HG03521 (cell line): ENCODE results near the gene SLC26A8.
"Not testable (repeated sequence)": the region's sequence is repeated elsewhere in the genome, so short reads cannot be mapped to it uniquely, and the experiment has no call there.

Experiments
- ATAC-seq: cut with Tn5 transposase; IDR thresholded peaks from one replicate; pipeline ENCODE4 v1.9.1; 2021; ENCODE audit warnings: mild to moderate bottlenecking, moderate library complexity; ENCODE audit not compliant: unreplicated experiment

Gene SLC26A8

GRCh38 chr6:36018339-36018738 lies 6.1 kb downstream of the SLC26A8 start:
- ATAC-seq = no peak

GRCh38 chr6:36015666-36016065 lies 8.8 kb downstream of the SLC26A8 start:
- no peak for ATAC-seq

GRCh38 chr6:36000451-36000850 lies 24.0 kb downstream of the SLC26A8 start:
- ATAC-seq = no peak

GRCh38 chr6:35993150-35993549 lies 31.3 kb downstream of the SLC26A8 start:
- no peak for ATAC-seq

- ATAC-seq = not testable (repeated sequence)
These were observed 36.4 kb downstream of the SLC26A8 start for GRCh38 chr6:35988047-35988446.

- ATAC-seq = no peak
These were observed 39.7 kb downstream of the SLC26A8 start for GRCh38 chr6:35984701-35985100.

- ATAC-seq = no peak
These were observed 43.3 kb downstream of the SLC26A8 start for GRCh38 chr6:35980991-35981645.

GRCh38 chr6:35980126-35980525 lies 44.3 kb downstream of the SLC26A8 start:
- ATAC-seq = not testable (repeated sequence)

- ATAC-seq = no peak
These were observed 47.1 kb downstream of the SLC26A8 start for GRCh38 chr6:35977308-35977707.

GRCh38 chr6:35973670-35974222 lies 50.7 kb downstream of the SLC26A8 start:
- ATAC-seq = no peak

- no peak for ATAC-seq
These were observed 51.7 kb downstream of the SLC26A8 start for GRCh38 chr6:35972471-35973367.

GRCh38 chr6:35970181-35970580 lies 54.3 kb downstream of the SLC26A8 start:
- no peak for ATAC-seq

- no peak for ATAC-seq
These were observed 54.8 kb downstream of the SLC26A8 start for GRCh38 chr6:35969646-35970045.

GRCh38 chr6:35968821-35969220 lies 55.6 kb downstream of the SLC26A8 start:
- ATAC-seq = no peak

GRCh38 chr6:35967076-35967774 lies 57.2 kb downstream of the SLC26A8 start:
- ATAC-seq = no peak

GRCh38 chr6:35962779-35963560 lies 61.5 kb downstream of the SLC26A8 start:
- ATAC-seq = no peak

- no peak for ATAC-seq
These were observed 64.3 kb downstream of the SLC26A8 start for GRCh38 chr6:35960187-35960586.

GRCh38 chr6:35955970-35956369 lies 68.5 kb downstream of the SLC26A8 start:
- ATAC-seq = no peak

GRCh38 chr6:35955521-35955920 lies 68.9 kb downstream of the SLC26A8 start:
- no peak for ATAC-seq

- no peak for ATAC-seq
These were observed 69.4 kb downstream of the SLC26A8 start for GRCh38 chr6:35955071-35955470.
